GM19372 (cell line): ENCODE measurements around the gene RANBP3.
"Not testable (repeated sequence)": the region's sequence is repeated elsewhere in the genome, so short reads cannot be mapped to it uniquely, and the experiment has no call there.

ENCODE experiments used
- ATAC-seq: cut with Tn5 transposase; IDR thresholded peaks from one replicate; pipeline ENCODE4 v1.9.1; 2021; ENCODE audit warnings: mild to moderate bottlenecking, low read depth, moderate library complexity; ENCODE audit not compliant: unreplicated experiment

Gene RANBP3, protein sequence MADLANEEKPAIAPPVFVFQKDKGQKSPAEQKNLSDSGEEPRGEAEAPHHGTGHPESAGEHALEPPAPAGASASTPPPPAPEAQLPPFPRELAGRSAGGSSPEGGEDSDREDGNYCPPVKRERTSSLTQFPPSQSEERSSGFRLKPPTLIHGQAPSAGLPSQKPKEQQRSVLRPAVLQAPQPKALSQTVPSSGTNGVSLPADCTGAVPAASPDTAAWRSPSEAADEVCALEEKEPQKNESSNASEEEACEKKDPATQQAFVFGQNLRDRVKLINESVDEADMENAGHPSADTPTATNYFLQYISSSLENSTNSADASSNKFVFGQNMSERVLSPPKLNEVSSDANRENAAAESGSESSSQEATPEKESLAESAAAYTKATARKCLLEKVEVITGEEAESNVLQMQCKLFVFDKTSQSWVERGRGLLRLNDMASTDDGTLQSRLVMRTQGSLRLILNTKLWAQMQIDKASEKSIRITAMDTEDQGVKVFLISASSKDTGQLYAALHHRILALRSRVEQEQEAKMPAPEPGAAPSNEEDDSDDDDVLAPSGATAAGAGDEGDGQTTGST

DNA sequence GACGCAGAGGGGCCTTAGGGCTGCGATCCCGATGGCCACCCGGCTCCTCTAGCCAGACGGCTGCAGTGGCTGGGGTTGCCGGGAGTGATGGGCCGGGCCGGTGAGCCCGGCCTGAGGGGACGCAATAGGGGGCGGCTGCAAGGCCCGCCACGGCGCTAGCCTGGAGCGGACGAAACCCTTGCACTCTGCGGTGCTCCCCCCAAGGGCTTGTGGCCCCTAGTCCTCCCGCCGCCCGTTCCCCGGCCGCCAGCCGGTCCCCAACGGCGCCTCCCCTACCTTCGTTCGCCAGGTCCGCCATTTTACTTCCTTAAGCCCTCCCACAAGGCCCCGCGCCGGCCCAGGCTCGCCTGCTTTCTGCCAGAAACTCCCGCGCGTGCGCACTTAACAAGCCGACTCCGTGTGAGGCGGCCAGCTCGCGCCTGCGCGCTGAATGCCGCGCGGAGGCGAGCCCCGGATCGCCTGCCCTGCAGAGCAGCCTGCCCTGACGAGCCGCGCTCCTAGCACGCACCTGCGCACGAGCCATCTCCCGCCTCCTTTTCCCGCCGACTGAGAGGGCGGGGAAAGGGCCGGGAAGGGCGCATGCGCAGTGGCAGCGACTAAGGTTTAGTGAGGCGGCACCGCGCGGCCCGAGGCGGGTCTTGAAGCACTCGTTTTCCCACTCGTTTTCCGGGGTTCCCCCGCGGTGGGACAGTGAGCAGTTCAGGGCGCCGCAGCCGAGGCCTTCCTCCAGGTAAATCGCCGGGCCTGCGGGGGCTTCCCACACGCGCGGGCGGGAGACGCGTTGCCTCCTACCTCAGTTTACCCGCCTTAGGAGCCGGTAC is at the start of gene RANBP3:
TSS of gene RANBP3 (minus strand) at position 356 of the 821 bp plus-strand sequence. CDS start at position 298, 58 bp downstream.
- ATAC-seq = peak; percentile 95

DNA sequence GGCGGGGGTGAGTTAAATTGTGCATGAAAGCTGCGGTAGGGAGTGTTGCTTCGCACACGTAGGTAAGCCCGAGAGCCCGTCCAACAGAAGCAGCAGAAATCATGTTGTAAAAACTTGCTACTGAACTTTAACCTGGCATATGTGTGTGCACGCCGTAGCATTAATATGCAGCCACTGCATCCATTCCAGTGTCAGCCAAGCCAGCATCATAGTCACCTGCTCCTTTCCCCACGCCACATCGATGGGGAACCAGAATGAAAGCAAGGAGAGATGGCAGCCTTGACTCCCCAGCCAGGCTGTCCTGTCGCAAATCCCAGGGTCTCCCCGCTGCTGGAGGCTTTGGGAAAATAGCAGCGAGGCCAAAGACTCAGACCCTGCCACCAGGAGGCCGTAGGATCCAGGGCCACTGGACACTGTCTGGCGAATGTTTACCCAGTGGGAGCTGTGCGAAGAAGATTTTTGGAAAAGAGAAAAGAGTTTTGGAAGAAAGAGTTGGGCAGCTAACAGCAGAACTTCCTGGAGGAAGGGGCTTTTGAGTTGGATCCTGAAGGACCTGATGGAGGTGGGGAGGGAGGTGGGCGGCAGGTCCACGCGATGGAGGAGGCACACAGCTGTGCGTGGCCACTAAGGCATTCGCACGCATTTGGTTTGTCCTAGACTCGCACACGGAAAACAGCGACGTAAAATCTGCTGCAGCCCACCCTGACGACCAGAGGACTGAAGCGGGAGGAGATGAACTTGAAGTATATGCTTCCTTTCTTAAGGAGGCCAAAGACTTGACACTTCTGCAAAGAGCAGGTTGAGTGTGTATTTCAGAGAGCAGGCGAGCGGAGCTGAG is 48.7 kb upstream of the RANBP3 start:
- no peak for ATAC-seq

DNA sequence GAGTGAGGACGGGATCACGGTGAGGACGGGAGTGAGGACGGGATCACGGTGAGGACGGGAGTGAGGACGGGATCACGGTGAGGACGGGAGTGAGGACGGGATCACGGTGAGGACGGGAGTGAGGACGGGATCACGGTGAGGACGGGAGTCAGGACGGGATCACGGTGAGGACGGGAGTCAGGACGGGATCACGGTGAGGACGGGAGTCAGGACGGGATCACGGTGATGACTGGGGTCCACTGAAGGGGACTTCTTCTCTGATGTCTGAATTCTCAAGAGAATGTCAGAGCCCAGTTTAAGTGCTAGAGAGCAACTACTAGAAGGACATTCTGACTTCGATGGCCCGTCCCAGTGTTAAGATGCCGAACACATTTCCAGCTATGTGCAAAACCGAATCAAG is 46.8 kb upstream of the RANBP3 start:
- not testable (repeated sequence) for ATAC-seq

DNA sequence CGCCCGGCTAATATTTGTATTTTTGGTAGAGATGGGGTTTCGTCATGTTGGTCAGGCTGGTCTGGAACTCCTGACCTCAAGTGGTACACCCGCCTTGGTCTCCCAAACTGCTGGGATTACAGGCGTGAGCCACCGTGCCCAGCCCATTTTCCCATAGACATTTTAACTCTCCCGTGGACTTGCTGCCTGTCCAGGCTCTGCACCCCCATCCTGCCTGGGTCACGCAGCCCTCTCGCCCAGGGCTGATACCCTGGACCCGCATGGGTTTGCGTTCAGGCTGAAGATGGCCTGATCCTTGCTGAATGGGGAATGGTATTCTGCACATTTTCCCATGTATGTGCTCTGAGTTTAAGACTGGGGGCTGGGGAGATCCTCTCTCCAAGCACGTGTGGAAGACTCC is 46.0 kb upstream of the RANBP3 start:
- no peak for ATAC-seq

DNA sequence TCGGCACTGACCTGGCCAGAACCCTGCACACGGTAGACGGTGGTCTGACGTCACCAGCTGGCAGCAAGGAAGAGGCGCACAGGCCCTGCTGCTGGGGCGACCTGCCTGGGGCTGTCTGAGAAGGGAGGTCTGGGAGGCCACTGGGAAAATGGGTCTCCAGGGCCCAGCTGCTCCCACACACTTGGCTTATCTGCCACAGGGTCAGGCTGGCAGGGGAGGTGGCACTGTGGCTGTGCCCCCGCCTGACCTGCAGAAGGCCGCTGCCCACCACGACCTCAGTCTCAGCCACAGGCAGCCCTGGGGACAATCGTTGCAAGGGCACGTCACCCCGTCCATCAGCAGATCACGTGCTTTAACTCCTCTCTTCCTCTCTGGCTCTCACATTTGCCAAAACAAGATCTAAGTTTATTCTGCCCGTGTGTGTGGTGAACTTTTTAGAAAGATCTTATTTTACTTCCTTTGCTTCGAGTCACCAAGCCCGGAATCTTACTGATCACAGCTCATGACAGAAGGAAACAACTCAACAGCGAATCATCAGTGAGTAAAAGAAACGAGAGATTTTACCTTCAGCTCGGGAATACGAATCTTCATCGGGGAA is 45.2 kb upstream of the RANBP3 start:
- ATAC-seq = no peak

DNA sequence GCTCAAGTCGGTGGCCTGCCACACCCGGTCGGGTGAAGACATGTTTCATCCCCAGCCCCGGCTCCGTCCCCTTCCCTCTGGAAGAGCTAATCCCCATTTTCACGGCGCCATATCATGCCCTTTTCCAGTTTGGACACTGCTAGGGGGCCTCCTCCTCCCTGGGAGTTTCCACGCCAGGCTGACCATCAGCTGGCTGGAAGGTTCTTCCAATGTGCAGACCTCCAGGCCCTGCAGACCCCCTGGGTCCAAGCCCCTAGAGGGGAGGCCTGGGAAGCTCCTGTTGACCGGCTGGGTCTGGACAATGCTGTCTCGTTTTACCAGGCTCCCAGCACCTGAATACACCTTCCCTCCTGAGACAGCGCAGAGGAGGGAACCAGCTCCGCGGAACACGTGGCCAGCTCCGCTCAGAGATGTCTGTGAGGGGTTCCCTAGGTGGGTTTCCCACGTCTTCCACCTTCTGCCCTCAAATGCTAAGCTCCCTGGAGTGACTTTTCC is 44.7 kb upstream of the RANBP3 start:
- ATAC-seq = no peak

DNA sequence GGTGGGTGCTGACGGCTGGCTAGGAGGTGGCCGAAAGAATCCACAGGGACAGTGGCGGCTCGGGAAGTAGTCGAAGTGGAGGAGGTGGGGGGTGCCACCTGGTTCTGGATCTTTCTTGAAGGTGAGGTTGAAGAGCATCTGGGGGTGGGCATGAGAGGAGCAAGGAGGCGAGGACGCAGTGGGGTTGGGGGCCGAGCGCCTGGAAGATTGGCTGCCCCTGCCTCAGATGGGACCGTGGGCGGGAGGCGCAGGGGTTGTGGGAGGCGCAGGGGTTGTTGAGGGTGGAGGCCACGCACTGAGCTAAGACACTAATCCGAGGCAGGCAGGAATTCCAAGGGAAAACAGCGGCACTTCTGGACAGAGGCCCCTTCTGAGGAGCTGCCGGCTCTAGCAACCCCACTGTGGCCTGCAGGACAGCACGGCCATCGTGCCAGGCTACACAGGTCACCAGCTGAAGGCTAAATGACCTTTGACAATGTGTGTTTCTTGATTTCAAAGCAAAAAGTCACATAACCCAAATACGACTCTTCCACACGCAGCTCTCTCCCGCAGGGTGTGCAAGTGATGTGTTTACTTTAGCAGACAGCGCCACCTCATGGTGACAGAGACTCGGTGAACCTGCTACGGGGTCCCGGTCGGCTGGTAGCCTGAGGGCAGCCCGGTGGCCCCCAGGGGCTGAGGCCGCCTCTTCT is 44.1 kb upstream of the RANBP3 start:
- no peak for ATAC-seq

DNA sequence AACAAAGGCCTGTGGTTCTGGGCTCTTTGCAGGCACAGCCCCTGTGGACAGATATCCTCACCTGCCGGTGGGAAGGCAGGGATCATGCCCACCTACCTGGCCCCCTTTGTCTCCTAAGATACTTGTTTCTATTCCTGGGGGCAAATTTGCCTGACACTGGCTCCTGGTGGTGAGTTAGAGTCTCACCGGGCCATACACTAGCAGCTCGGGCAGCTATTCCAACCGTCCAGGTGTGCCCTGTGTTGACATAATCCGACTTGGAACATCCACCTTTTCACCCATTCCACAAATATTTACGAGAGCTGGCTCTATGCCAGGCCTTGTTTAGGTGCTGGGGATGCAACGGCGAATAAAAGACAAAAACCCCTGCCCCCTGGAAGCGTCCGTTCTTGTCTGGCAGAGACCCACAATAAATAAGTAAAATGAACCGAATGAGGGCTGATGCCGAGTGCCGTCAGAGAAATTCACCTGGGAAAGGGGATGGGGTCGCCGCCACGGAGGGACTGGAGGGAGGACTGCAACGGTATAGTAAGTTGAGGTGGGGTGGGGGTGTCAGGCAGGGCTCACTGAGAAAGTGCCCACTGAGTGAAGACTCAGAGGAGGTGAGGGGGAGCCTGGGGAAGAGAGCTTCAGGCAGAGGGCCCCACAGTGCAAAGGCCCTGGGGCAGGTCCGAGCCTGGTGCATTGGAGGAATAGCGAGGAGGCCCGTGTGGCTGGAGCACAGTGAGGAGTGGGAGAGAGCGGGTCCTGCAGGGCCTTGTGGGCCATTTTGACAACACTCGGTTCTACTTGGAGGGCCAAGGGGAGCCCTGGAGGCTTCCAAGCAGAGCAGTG is 43.2 kb upstream of the RANBP3 start:
- ATAC-seq = no peak

DNA sequence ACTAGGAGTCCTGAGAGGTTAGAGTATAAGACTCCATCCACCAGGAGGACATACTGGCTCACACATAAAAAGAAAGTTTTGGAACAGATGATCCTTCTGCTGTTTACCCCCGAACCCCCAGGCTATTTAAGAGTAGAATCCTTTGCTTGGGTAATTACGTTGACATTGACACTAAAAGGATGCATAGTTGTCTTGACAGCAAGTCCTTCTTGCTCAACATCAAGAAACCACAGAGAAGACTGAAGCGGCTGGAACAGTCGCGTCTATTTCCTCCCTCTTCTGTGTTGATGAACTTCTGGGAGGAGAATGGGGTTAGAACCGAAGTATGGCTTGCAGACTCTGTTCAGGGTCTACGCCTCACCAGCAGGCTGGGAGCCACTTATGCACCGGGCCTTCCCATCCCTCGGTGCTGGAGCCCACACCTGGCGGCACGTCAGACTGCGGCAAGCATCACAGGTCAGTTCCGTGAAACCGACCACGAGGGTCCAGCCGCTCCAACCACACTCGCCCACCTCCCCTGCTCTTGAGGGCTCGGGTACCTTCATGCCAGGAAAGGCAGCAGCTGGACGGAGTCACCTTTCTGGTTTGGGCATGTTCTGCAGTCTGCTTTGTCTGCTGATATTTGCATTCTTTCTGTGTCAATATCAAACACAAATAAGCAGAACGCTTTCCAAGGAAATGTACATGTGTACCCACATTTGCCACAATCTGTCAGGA is 42.4 kb upstream of the RANBP3 start:
- ATAC-seq = no peak

DNA sequence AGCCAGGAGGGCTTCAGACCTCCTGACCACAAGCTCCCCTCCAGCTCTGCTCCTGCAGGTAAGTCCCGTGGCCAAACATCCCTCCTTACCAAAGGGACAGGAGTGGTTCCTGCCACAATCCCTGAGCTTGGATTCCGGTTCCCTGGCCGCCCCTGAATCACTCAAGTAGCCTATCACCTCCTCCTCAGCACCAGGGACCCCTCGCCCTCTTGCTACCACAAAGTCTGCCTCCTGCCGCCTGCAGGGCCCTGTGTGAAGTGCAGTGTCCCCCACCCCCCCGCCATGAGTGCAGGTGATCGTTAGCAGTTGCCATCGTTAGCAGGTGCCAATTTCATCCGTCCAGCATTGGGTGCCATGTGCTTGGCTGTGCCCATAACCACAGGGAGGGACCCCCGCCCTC is 40.8 kb upstream of the RANBP3 start:
- no peak for ATAC-seq

DNA sequence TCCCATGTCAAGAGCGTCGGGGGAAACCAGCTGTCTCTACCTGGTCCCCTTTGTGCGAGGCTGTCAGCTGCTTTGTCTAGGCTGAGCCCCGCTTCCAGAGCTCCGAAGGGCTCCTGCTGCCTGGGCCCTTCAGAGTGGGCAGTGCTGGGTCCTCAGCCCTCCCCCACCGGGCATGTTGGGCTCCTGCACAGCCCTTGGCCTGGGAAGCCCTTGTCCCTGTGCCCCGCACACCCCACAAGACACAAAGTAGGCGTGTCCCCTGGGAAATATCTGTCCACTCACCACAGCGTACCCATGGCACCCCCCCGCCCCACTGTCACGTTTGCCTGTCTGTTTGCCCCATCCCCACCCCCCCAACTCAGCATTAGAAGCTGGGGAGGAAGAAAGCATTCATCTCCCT is 39.6 kb upstream of the RANBP3 start:
- ATAC-seq = no peak

DNA sequence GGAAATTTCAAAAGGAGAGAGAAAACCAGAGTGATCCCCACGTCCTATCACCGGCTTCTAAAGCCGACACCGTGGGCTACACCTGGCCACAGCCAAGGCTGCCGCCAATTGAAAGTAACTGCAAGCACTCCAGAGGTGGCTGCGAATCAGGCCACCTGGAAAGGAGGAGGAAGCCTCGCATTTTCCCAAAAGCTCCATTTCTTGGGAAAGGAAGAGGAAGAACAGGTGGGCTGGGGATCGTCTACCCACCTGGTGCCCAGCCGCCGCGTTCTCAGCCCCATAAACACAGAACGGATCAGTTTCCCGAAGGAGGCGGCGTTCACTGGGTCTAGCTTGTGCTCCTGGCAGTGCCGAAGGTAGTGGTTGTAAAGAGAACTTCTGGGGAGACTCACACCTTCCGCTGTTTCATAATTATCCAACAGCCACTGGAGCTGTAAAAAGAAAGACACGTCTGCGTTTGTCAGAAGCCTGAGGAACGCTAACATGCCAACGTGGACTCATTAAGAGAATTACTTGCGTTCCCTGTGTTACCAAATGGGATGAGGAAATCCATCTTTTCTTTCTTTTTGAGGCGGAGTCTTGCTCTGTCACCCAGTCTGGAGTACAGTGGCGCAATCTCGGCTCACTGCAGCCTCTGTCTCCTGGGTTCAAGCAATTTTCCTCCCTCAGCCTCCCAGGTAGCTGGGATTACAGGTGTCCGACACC is 38.1 kb upstream of the RANBP3 start:
- no peak for ATAC-seq

DNA sequence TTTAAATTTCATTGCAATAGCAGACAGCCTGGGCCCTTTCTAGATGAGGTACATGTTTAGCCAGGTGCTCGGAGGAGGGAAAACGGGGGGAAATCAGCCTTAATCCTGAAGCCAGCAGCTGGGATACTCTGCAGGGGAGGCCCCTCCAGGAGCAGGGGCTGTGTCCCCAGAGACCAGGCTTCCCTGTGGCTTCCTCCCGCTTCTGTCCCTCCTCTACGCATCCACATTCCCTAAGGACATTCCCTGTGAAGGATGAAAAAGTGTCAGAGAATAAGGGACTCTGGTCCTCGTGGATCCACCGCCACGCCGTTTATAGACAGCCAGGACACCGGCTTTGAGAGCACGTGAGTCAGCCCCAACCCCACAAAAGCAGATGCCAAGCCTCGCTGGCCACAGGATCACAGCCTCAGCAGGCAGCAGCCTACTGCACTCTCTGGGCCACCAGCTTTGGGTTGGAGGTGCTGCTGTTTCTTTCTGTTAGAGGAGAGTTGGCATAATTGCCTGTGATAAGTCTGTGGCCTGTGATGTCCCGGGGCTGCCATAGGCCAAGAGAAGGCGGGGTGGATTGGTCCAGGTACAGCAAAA is 36.7 kb upstream of the RANBP3 start:
- ATAC-seq = no peak

DNA sequence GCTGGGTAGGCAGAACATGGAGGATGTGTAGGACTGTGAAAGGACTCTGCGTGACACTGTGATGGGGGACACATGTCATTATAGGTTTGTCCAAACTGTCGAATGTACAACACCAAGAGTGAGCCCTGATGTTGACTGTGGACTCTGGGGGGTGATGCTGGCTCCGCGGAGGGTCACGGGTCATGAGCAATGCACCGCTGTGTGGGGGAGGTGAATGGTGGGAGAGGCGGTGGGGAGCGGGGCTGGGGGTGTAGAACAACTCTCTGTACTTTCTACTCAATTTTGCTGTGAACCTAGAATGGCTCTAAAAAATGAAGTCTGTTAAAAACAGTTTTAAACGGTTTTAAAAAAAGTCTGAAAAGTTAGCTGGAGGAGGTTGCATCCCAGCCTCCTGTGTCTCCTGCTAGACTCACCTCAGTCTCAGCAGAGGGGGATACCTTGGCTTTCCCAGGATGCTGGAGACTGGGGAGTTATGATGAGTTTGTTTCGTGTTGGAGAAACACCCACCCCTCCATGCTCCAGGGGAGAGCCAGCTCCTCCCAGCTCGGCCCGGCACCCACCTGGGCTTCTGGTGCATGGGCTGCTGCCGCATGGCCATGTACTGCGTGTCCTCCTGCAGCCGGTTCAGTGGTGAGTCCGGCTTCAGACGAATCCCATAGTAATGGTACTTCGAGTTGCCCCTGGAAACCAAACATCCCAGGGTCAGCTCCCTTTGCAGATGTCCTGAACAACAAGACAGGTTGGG is 34.7 kb upstream of the RANBP3 start:
- ATAC-seq = no peak

DNA sequence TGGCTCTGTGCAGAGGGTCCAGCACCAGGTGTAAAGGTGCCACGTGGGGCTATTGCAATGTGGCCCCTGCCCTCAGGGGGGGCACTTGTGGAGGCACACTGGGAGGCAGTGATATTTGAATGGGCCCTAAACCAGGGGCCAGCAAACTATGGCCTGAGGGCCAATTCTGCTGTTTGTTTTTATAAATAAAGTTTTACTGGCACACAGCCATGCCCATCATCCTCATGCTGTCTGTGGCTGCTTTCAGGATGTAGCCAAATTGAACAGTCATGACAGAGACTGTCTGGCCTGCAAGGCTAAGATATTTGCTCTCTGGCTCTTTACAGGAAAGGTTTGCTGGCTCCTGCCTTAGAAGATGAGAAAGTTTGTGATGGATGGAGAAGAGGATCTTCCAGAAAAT is 33.9 kb upstream of the RANBP3 start:
- ATAC-seq = no peak

DNA sequence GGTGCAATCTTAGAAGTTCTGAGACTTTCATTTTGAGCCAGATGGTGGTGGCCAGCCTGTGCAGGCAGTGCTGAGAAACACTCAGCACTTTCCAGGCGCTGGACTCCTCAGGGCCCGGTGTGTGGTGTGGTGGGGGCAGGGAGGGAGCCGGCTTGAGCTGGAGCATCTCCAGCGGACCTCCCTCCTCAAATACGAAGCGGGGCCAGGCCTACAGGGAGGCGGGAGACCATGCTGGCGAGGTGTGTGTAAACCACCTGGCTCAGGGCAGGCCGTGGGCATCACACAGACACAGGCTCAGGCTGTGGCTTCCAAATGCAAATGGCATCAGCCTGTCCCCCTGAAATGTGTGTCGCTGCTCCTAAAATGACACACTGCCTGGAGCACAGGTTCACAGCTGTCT is 33.3 kb upstream of the RANBP3 start:
- ATAC-seq = no peak
